ENCODE results near the gene KRTAP4-1. TPM values are rescaled to one million over a fixed set of nuclear protein-coding genes. Genes with fewer than 3 reads are reported as not detected.

KRTAP4-1 gene
- total RNA-seq, 4 donors from 2014 or later: not detected

GRCh38 chr17:41178843-41179616, 5.7 kb downstream of the KRTAP4-1 start:
- DNase-seq (ENCODE audit: low spot score in 2 of 2): no peak
- H3K36me3 ChIP-seq: no peaks in the 10 kb centered on the region
- TF ChIP-seq EP300 (IDR thresholded peaks at IDR 0.05) (no peak), POLR2A (IDR thresholded peaks at IDR 0.05) (no peak)
- TF ChIP-seq, protein P1, sequence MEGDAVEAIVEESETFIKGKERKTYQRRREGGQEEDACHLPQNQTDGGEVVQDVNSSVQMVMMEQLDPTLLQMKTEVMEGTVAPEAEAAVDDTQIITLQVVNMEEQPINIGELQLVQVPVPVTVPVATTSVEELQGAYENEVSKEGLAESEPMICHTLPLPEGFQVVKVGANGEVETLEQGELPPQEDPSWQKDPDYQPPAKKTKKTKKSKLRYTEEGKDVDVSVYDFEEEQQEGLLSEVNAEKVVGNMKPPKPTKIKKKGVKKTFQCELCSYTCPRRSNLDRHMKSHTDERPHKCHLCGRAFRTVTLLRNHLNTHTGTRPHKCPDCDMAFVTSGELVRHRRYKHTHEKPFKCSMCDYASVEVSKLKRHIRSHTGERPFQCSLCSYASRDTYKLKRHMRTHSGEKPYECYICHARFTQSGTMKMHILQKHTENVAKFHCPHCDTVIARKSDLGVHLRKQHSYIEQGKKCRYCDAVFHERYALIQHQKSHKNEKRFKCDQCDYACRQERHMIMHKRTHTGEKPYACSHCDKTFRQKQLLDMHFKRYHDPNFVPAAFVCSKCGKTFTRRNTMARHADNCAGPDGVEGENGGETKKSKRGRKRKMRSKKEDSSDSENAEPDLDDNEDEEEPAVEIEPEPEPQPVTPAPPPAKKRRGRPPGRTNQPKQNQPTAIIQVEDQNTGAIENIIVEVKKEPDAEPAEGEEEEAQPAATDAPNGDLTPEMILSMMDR (IDR thresholded peaks at IDR 0.05): no peak
- H3K9me3 ChIP-seq: no peaks in the 10 kb centered on the region
- no peaks in the 10 kb centered on the region for H3K4me1 ChIP-seq
- H3K4me3 ChIP-seq: no peak overlapping the region
- no peaks in the 10 kb centered on the region for H3K27me3 ChIP-seq
- H3K27ac ChIP-seq: no peak overlapping the region
- WGBS, 2 donors: 73 to 86% methylated on average over 1 of the region's 1 CpG

DNA sequence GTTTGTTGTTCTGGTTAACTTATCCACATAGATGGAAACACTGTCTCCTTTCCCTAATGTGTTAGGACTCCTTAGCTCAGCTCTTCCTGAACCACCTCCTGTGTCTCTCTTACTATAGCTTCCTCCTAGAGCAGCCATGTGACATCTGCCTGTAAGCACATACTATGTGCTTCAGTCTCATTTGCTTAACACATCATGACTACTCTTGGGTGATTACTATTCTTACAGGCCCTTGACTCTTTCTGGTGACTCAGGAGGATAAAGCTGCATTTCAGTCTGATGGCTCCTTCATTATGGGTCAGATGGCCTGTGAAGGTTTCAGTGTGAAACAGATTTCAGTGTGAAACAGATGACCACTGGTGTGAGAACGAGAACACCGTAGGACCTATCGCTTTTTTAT, 6.4 kb downstream of the KRTAP4-1 start:
- 87 to 95% methylated on average over 3 of the region's 3 CpGs for WGBS, 2 donors

DNA sequence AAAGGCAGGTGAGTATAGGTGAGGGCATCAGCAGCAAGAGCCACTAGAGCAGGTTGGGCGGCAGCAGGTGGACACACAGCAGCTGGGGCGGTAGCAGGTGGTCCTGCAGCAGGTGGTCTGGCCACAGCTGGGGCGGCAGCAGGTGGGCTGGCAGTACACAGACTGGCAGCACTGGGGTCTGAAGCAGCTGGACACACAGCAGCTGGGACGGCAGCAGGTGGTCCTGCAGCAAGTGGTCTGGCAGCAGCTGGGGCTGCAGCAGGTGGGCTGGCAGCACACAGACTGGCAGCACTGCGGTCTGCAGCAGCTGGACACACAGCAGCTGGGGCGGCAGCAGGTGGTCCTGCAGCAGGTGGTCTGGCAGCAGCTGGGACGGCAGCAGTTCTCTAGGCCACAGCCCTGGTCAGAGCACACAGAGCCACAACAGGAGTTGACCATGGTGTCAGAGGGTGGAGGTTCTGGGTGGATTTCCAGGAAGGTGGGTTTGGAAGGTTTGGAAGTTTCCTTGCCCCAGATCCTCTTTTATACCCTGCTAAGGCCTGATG, 6.9 kb downstream of the KRTAP4-1 start, which contains the start of gene KRTAP4-2:
TSS of gene KRTAP4-2 (minus strand) at position 495 of the 545 bp plus-strand sequence. CDS start at position 438, 57 bp downstream.
- Histone ChIP-seq H3K9me3 (no peaks in the 10 kb centered on the region), H3K27me3 (no peaks in the 10 kb centered on the region), H3K27ac (no peak within 1 kb of the TSS), H3K4me3 (no peak within 1 kb of the TSS), H3K4me1 (no peaks in the 10 kb centered on the region), H3K36me3 (no peaks in the 10 kb centered on the region)
- 88 to 89% methylated on average over 3 to 5 of the region's 7 CpGs for WGBS, 2 donors
- TF ChIP-seq POLR2A (IDR thresholded peaks at IDR 0.05) (no peak), EP300 (IDR thresholded peaks at IDR 0.05) (no peak)
- TF ChIP-seq, protein P1 (IDR thresholded peaks at IDR 0.05): no peak
- no peak for DNase-seq (ENCODE audit: low spot score in 2 of 2)

More for the DNA sequence above, 6.4 kb downstream of the KRTAP4-1 start:
- Histone ChIP-seq H3K27ac (no peak overlapping the region), H3K36me3 (no peaks in the 10 kb centered on the region), H3K4me1 (no peaks in the 10 kb centered on the region), H3K4me3 (no peak overlapping the region), H3K27me3 (no peaks in the 10 kb centered on the region), H3K9me3 (no peaks in the 10 kb centered on the region)
- TF ChIP-seq, protein P1 (IDR thresholded peaks at IDR 0.05): no peak
- no peak for TF ChIP-seq EP300 (IDR thresholded peaks at IDR 0.05)
- no peak for TF ChIP-seq POLR2A (IDR thresholded peaks at IDR 0.05)
- DNase-seq (ENCODE audit: low spot score in 2 of 2): no peak

GRCh38 chr17:41176744-41177387, 7.8 kb downstream of the KRTAP4-1 start:
- no peak for DNase-seq (ENCODE audit: low spot score in 2 of 2)
- no peaks in the 10 kb centered on the region for H3K27me3 ChIP-seq
- no peaks in the 10 kb centered on the region for H3K36me3 ChIP-seq
- H3K4me1 ChIP-seq: no peaks in the 10 kb centered on the region
- H3K27ac ChIP-seq: no peak overlapping the region
- H3K9me3 ChIP-seq: no peaks in the 10 kb centered on the region
- no peak for TF ChIP-seq EP300 (IDR thresholded peaks at IDR 0.05)
- TF ChIP-seq POLR2A (IDR thresholded peaks at IDR 0.05): no peak
- TF ChIP-seq, protein P1 (IDR thresholded peaks at IDR 0.05): no peak
- H3K4me3 ChIP-seq: no peak overlapping the region
- 65 to 77% methylated on average over 3 of the region's 3 CpGs for WGBS, 2 donors

DNA sequence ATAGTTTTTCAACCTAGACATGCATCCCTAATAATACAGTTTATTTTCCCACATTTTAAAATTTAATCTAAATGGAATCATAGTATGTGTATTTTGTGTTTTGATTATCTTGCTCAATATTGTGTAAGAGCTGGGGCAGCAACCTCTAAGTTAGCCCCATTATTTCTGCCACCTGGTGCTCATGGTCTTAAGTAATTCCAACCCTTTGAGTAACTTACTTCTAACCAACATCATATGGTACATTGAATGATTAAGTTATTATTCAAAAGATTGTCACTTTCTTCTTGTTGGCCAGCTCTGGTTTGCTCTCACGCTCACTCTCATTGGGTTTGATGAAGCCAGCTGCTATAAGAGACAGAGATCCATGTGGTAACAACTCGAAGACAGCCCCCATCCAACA, 12.8 kb downstream of the KRTAP4-1 start:
- no peak for DNase-seq (ENCODE audit: low spot score in 2 of 2)
- no peaks in the 10 kb centered on the region for H3K27me3 ChIP-seq
- TF ChIP-seq EP300 (IDR thresholded peaks at IDR 0.05): no peak
- no peak for TF ChIP-seq POLR2A (IDR thresholded peaks at IDR 0.05)
- TF ChIP-seq, protein P1 (IDR thresholded peaks at IDR 0.05): no peak
- H3K4me1 ChIP-seq: no peaks in the 10 kb centered on the region
- no peak overlapping the region for H3K4me3 ChIP-seq
- H3K9me3 ChIP-seq: no peaks in the 10 kb centered on the region
- WGBS, 2 donors: 72 to 80% methylated on average over 2 of the region's 2 CpGs
- no peak overlapping the region for H3K27ac ChIP-seq
- no peaks in the 10 kb centered on the region for H3K36me3 ChIP-seq
